A673 (cell line): ENCODE results near the gene CDC42BPG. TPM values are rescaled to one million over a fixed set of nuclear protein-coding genes. Genes with fewer than 3 reads are reported as not detected.

ENCODE experiments used
- BruUV-seq: library from RNA; stranded (reverse); fragments of 400-500 nt; replicated peaks from 2 replicates; lab custom pipeline; 2021; lab: Mats Ljungman, UMichigan
- CTCF ChIA-PET: fragments of 300-600 bp; sonication (Branson Sonifier 250); formaldehyde crosslinking; loops from one replicate; lab custom pipeline; 2022; ENCODE audit warnings: antibody characterized with exemption; lab: Charles Lee
- POLR2A ChIA-PET: fragments of 300-600 bp; sonication (Branson Sonifier 250); formaldehyde crosslinking; loops from one replicate; lab custom pipeline; 2022; ENCODE audit warnings: antibody characterized with exemption; ENCODE audit not compliant: low non-redundant PET; lab: Charles Lee
- DNase-seq: peaks from one replicate; pipeline ENCODE4 v3.0.0-alpha.2; 2015; ENCODE audit warnings: low spot score
- H3K27ac ChIP-seq: fragments of 200-600 bp; sonication (generic); 2 replicates; pipeline ENCODE4 v1.5.1; 2016; ENCODE audit warnings: mixed run types, low read depth, mild to moderate bottlenecking, mixed read lengths, antibody characterized with exemption, low read length; ENCODE audit not compliant: poor library complexity, severe bottlenecking
- H3K27me3 ChIP-seq: fragments of 200-600 bp; sonication (generic); replicated peaks from 2 replicates; pipeline ENCODE4 v1.6.1; 2017; ENCODE audit warnings: mixed run types, low read depth, mild to moderate bottlenecking, mixed read lengths, antibody characterized with exemption, low read length; ENCODE audit not compliant: insufficient read depth, poor library complexity
- H3K36me3 ChIP-seq: fragments of 200-600 bp; sonication (generic); 2 replicates; pipeline ENCODE4 v1.6.1; 2016; ENCODE audit warnings: mixed run types, mild to moderate bottlenecking, mixed read lengths, antibody characterized with exemption, low read length; ENCODE audit not compliant: insufficient read depth, poor library complexity, severe bottlenecking
- H3K4me1 ChIP-seq: fragments of 200-600 bp; sonication (generic); 2 replicates; pipeline ENCODE4 v1.6.1; 2017; ENCODE audit warnings: mixed run types, mild to moderate bottlenecking, mixed read lengths, antibody characterized with exemption, low read length; ENCODE audit not compliant: insufficient read depth, poor library complexity, severe bottlenecking
- H3K4me3 ChIP-seq: fragments of 200-600 bp; sonication (generic); 2 replicates; pipeline ENCODE4 v1.5.1; 2016; ENCODE audit warnings: low read depth, mixed run types, mild to moderate bottlenecking, mixed read lengths, low read length; ENCODE audit not compliant: poor library complexity, severe bottlenecking
- H3K9me3 ChIP-seq: fragments of 200-600 bp; sonication (generic); 2 replicates; pipeline ENCODE4 v1.6.1; 2016; ENCODE audit warnings: mixed run types, low read depth, mild to moderate bottlenecking, mixed read lengths, antibody characterized with exemption, low read length; ENCODE audit not compliant: poor library complexity, severe bottlenecking
- CTCF ChIP-seq: fragments of 300-800, 200-600 bp; sonication (generic); conservative IDR thresholded peaks from 2 replicates; pipeline ENCODE4 v1.5.1; 2017; ENCODE audit warnings: low read depth, mild to moderate bottlenecking, antibody characterized with exemption, low read length, moderate library complexity, mixed read lengths
- EZH2 ChIP-seq: fragments of 200-600 bp; sonication (generic); IDR thresholded peaks from 2 replicates; pipeline ENCODE4 v1.6.1; 2017; ENCODE audit warnings: borderline replicate concordance, low read depth, mild to moderate bottlenecking, mixed read lengths, antibody characterized with exemption, low read length; ENCODE audit not compliant: poor library complexity, severe bottlenecking
- intact Hi-C: fragments of 100-400 bp; cut with micrococcal nuclease; formaldehyde crosslinking; loops from one replicate; pipeline ENCODE4 v1.10.0; 2022; ENCODE audit not compliant: unreplicated experiment
- total RNA-seq: library from RNA; stranded (reverse); gene quantifications from 2 replicates; pipeline ENCODE4 v1.2.3, GENCODE V29; 2021

Gene CDC42BPG
- total RNA-seq, 1 experiment from 2014 or later: 4.6 TPM

GRCh38 chr11:64838600-64839334 is 5.7 kb downstream of the CDC42BPG start:
- intact Hi-C loops: no loop called here
- CTCF ChIA-PET: no interaction called here
- no peak overlapping the region for H3K27ac ChIP-seq
- no peaks in the 10 kb centered on the region for H3K9me3 ChIP-seq
- BruUV-seq: no TSS peak
- H3K4me1 ChIP-seq: peaks cover 10% of the 10 kb centered on the region
- H3K4me3 ChIP-seq: no peak overlapping the region
- H3K27me3 ChIP-seq: no peaks in the 10 kb centered on the region
- H3K36me3 ChIP-seq: no peaks in the 10 kb centered on the region
- TF ChIP-seq CTCF (no peak), EZH2 (no peak)
- POLR2A ChIA-PET: no interaction called here
- no peak for DNase-seq

DNA sequence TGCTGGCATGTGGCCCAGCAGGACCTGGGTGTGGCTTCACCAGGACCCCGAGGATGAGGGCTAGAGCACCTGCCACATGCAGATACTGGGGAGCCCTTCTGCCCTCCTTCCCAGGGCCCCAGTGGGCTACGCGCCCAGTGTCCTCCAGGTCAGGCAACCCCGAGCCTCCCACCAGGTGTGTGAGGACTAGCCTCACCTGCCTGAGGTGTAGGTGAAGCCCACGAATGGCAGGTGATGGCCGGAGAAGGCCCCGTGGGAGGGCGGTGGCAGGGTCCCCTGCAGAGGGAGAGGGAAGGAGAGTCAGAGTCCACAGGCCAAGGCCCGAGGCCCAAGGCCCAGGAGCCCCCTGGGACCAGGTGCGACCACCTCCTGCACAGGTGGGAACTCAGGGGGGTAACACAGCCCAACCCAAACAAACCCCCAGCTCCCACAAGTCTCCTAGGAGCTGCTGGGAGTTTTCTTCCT is 6.5 kb downstream of the CDC42BPG start:
- ChIA-PET POLR2A (no interaction called here), CTCF (no interaction called here)
- no peaks in the 10 kb centered on the region for H3K9me3 ChIP-seq
- peaks cover 2% of the 10 kb centered on the region for H3K4me1 ChIP-seq
- H3K4me3 ChIP-seq: no peak overlapping the region
- TF ChIP-seq CTCF: no peak
- no peak overlapping the region for H3K27ac ChIP-seq
- intact Hi-C loops: no loop called here
- no peak for DNase-seq
- H3K36me3 ChIP-seq: no peaks in the 10 kb centered on the region
- no peaks in the 10 kb centered on the region for H3K27me3 ChIP-seq
- no TSS peak for BruUV-seq

- ChIA-PET POLR2A (interaction anchor here (0.5 to 0.7 kb wide), 3 partner anchors 11 to 512 kb away, joined by 3 to 14 read pairs (median 12); no protein-coding TSS in a partner anchor), CTCF (interaction anchor here (1.0 kb wide), 1 partner anchor 52 kb away, joined by 3 read pairs; no protein-coding TSS in a partner anchor)
- TF ChIP-seq CTCF (no peak), EZH2 (no peak)
- H3K36me3 ChIP-seq: no peaks in the 10 kb centered on the region
- no peak overlapping the region for H3K4me3 ChIP-seq
- no peaks in the 10 kb centered on the region for H3K4me1 ChIP-seq
- no TSS peak for BruUV-seq
- intact Hi-C loops: no loop called here
- no peaks in the 10 kb centered on the region for H3K27me3 ChIP-seq
- no peak overlapping the region for H3K27ac ChIP-seq
- no peaks in the 10 kb centered on the region for H3K9me3 ChIP-seq
- DNase-seq: no peak
These were observed 7.9 kb downstream of the CDC42BPG start for GRCh38 chr11:64836448-64837072.
